Smooth muscle cell (in vitro differentiated cells): ENCODE measurements around the gene NADSYN1. TPM values are rescaled to one million over a fixed set of nuclear protein-coding genes. Genes with fewer than 3 reads are reported as not detected.

ENCODE experiments used
- DNase-seq: peaks from one replicate; lab custom pipeline; 2025; ENCODE audit not compliant: unreplicated experiment; lab: John Stamatoyannopoulos, UW
- H2AFZ ChIP-seq: fragments of 200-600 bp; sonication (generic); 2 replicates; pipeline ENCODE4 v1.6.0; 2016; ENCODE audit warnings: antibody characterized with exemption, low read depth, mild to moderate bottlenecking
- H3F3A ChIP-seq: fragments of 200-600 bp; sonication (generic); 2 replicates; pipeline ENCODE4 v1.6.0; 2017; ENCODE audit warnings: antibody characterized with exemption, low read depth
- H3K27ac ChIP-seq: fragments of 200-600 bp; sonication (generic); 2 replicates; pipeline ENCODE4 v1.5.1; 2016; ENCODE audit warnings: low read depth, mild to moderate bottlenecking
- H3K27me3 ChIP-seq: fragments of 200-600 bp; sonication (generic); 2 replicates; pipeline ENCODE4 v1.6.1; 2016; ENCODE audit warnings: low read depth, mild to moderate bottlenecking
- H3K36me3 ChIP-seq: fragments of 200-600 bp; sonication (generic); 2 replicates; pipeline ENCODE4 v1.5.1; 2016; ENCODE audit warnings: low read depth
- H3K4me1 ChIP-seq: fragments of 200-600 bp; sonication (generic); 2 replicates; pipeline ENCODE4 v1.5.1; 2016; ENCODE audit warnings: low read depth
- H3K4me2 ChIP-seq: fragments of 200-600 bp; sonication (generic); 2 replicates; pipeline ENCODE4 v1.6.0; 2016; ENCODE audit warnings: mild to moderate bottlenecking
- H3K4me3 ChIP-seq: fragments of 200-600 bp; sonication (generic); 2 replicates; pipeline ENCODE4 v1.5.1; 2016; ENCODE audit warnings: mild to moderate bottlenecking
- H3K79me2 ChIP-seq: fragments of 200-600 bp; sonication (generic); 2 replicates; pipeline ENCODE4 v1.6.0; 2016; ENCODE audit warnings: low read depth, mild to moderate bottlenecking
- H3K9ac ChIP-seq: fragments of 200-600 bp; sonication (generic); 2 replicates; pipeline ENCODE4 v1.6.0; 2016; ENCODE audit warnings: low read depth
- H3K9me3 ChIP-seq: fragments of 200-600 bp; sonication (generic); replicated peaks from 2 replicates; pipeline ENCODE4 v1.5.1; 2016; ENCODE audit warnings: low read depth
- H4K20me1 ChIP-seq: fragments of 200-600 bp; sonication (generic); 2 replicates; pipeline ENCODE4 v1.6.0; 2016; ENCODE audit warnings: low read depth
- WGBS: methylation state at CpG from one replicate; pipeline ENCODE4 v1.1.7; 2016; ENCODE audit warnings: low lambda C conversion rate; 5-methylcytosine and 5-hydroxymethylcytosine counted together
- polyA plus RNA-seq: library from polyadenylated mRNA; unstranded; fragments of >200 nt; fragmentation: Nextera tagmentation; extraction: Ambion mirVana; gene quantifications from 2 replicates; pipeline ENCODE4 v1.2.1, GENCODE V29; 2016
- total RNA-seq: library from RNA; depleted of rRNA; stranded (reverse); fragments of >200 nt; gene quantifications from 2 replicates; pipeline ENCODE4 v1.2.3, GENCODE V29; 2014
- TF ChIP-seq, protein P1 (sequence below): fragments of 200-600 bp; sonication (generic); IDR thresholded peaks from 2 replicates; pipeline ENCODE4 v1.5.1; 2017; ENCODE audit warnings: borderline replicate concordance, mild to moderate bottlenecking, antibody characterized with exemption; ENCODE audit not compliant: insufficient read depth, poor library complexity, severe bottlenecking

Gene NADSYN1
- total and polyA plus RNA-seq, 2 experiments from 2014 or later, result 30.2 to 33.8 TPM

DNA sequence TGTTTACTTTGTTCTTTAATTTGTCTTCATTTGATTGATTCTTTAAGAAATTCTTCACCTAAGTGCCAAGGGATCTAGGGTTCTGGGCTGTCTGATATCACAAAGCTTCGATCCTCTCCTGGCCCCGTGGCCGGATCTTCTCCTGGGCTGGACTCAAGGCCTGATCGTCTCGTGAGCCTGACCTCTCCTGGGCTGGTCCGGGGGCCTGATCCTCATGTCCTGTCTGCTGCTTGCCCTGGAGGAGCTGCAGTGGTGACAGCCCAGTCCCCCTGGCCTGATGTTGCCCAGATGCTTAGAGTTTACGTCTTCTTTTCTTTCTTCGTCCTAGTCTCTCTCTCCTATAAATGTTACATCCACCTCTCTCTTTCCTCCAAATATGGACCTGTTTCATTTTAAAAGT, 3.3 kb downstream of the NADSYN1 start:
- H3K36me3 ChIP-seq, result no peaks in the 10 kb centered on the region
- H3K9me3 ChIP-seq, result no peaks in the 10 kb centered on the region
- H3K4me1 ChIP-seq, result peaks cover 8% of the 10 kb centered on the region
- H3K79me2 ChIP-seq, result peaks cover 9% of the 10 kb centered on the region
- H3K9ac ChIP-seq, result no peak overlapping the region
- no peaks in the 10 kb centered on the region for H3F3A ChIP-seq
- no peak overlapping the region for H3K4me2 ChIP-seq
- 94% methylated on average over 8 of the region's 8 CpGs for WGBS
- H3K27ac ChIP-seq, result no peak overlapping the region
- H4K20me1 ChIP-seq, result peaks cover 21% of the 10 kb centered on the region
- no peaks in the 10 kb centered on the region for H3K27me3 ChIP-seq
- H2AFZ ChIP-seq, result no peak overlapping the region
- TF ChIP-seq, protein P1, sequence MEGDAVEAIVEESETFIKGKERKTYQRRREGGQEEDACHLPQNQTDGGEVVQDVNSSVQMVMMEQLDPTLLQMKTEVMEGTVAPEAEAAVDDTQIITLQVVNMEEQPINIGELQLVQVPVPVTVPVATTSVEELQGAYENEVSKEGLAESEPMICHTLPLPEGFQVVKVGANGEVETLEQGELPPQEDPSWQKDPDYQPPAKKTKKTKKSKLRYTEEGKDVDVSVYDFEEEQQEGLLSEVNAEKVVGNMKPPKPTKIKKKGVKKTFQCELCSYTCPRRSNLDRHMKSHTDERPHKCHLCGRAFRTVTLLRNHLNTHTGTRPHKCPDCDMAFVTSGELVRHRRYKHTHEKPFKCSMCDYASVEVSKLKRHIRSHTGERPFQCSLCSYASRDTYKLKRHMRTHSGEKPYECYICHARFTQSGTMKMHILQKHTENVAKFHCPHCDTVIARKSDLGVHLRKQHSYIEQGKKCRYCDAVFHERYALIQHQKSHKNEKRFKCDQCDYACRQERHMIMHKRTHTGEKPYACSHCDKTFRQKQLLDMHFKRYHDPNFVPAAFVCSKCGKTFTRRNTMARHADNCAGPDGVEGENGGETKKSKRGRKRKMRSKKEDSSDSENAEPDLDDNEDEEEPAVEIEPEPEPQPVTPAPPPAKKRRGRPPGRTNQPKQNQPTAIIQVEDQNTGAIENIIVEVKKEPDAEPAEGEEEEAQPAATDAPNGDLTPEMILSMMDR, result no peak
- no peak overlapping the region for H3K4me3 ChIP-seq
- no peak for DNase-seq

GRCh38 chr11:71456831-71457230, 3.8 kb downstream of the NADSYN1 start:
- Histone ChIP-seq H3K27ac (no peak overlapping the region), H3K79me2 (peaks cover 9% of the 10 kb centered on the region), H3K4me3 (no peak overlapping the region), H4K20me1 (peaks cover 20% of the 10 kb centered on the region), H3K27me3 (no peaks in the 10 kb centered on the region), H3K4me1 (peaks cover 8% of the 10 kb centered on the region), H3K36me3 (no peaks in the 10 kb centered on the region), H3K9me3 (no peaks in the 10 kb centered on the region), H2AFZ (no peak overlapping the region), H3F3A (no peaks in the 10 kb centered on the region), H3K4me2 (no peak overlapping the region), H3K9ac (no peak overlapping the region)
- no peak for DNase-seq
- WGBS, result 90% methylated on average over 10 of the region's 10 CpGs
- TF ChIP-seq, protein P1, result no peak

DNA sequence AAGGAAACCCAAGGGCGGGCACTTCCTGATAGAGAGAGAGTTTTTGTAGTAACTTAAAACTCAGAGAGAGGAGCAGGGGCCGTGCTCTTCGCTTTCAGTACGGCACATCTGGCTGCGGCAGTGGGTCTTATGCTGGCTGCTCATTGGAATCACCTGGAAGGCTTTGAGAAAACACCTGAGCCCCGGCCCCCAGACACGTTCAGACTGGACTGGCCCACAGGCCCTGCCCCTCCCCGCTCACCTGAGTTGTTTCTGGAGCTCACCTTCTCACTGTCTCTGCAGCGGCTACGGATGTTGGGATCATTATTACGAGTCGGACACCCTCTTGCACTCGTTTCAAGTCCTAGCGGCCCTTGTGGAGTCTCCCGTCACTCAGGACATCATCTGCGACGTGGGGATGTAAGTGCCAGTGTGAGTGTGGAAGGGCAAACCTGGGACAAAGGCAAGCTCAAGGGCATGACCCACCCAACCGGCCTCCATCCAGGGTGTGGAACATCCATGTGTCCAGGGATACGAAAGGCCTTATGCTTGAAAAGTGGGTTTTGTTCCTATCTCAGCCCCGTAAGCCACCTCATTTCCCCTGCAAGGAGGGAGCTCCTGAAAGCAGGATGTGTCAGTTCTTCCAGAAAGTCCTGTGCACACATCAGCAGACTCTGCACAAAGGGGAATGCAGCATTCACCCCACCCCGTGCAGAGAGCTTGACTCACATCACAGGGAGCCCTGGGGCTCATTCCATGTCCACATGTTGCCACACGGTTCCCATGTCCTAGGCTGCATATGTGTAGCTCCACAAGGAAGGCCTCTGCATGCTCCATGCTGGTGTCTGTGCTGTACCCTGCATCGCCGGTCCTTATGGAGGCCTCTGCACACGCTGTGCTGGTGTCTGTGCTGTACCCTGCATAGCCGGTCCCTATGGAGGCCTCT, 5.4 kb downstream of the NADSYN1 start:
- Histone ChIP-seq H3K9me3 (no peaks in the 10 kb centered on the region), H3K4me1 (peaks cover 8% of the 10 kb centered on the region), H3K4me3 (no peak overlapping the region), H3K9ac (no peak overlapping the region), H2AFZ (no peak overlapping the region), H4K20me1 (peaks cover 20% of the 10 kb centered on the region), H3F3A (no peaks in the 10 kb centered on the region), H3K36me3 (no peaks in the 10 kb centered on the region), H3K27me3 (no peaks in the 10 kb centered on the region), H3K27ac (no peak overlapping the region), H3K4me2 (no peak overlapping the region), H3K79me2 (peaks cover 9% of the 10 kb centered on the region)
- WGBS, result 96% methylated on average over 26 of the region's 26 CpGs
- DNase-seq, result no peak
- TF ChIP-seq, protein P1, result no peak
